HEK293T (cell line): ENCODE results near the gene UVSSA.
A peak's percentile ranks its signal among the peaks of the same experiment; 100 is the strongest.

ENCODE experiments used
- CTCF ChIA-PET: fragments of 350-600 bp; formaldehyde crosslinking; extraction: SDS; loops from one replicate; lab custom pipeline; 2021; ENCODE audit warnings: antibody characterized with exemption, inconsistent platforms; lab: Yijun Ruan, JAX
- POLR2A ChIA-PET: fragments of 350-600 bp; formaldehyde crosslinking; extraction: SDS; loops from one replicate; lab custom pipeline; 2020; ENCODE audit warnings: antibody characterized with exemption, inconsistent platforms; lab: Yijun Ruan, JAX
- DNase-seq: peaks from one replicate; pipeline ENCODE4 v3.0.0; 2012; ENCODE audit warnings: mixed read lengths; ENCODE audit errors: extremely low spot score
- ARNT ChIP-seq: fragments of 450-650 bp; IDR thresholded peaks from 2 replicates; pipeline ENCODE4 v1.6.1; 2017; ENCODE audit warnings: mild to moderate bottlenecking
- BHLHE40 ChIP-seq: fragments of 450-650 bp; IDR thresholded peaks from 2 replicates; pipeline ENCODE4 v1.6.1; 2016; ENCODE audit warnings: mild to moderate bottlenecking, moderate library complexity, borderline replicate concordance
- CTBP1 ChIP-seq: fragments of 450-650 bp; IDR thresholded peaks from 2 replicates; pipeline ENCODE4 v1.6.1; 2016; ENCODE audit warnings: borderline replicate concordance
- ELF4 ChIP-seq: fragments of 450-650 bp; IDR thresholded peaks from 2 replicates; pipeline ENCODE4 v1.6.1; 2017; ENCODE audit warnings: antibody characterized with exemption
- FOXA1 ChIP-seq: fragments of 450-650 bp; IDR thresholded peaks from 2 replicates; pipeline ENCODE4 v1.6.1; 2016; ENCODE audit warnings: mild to moderate bottlenecking
- FOXK2 ChIP-seq: fragments of 450-650 bp; IDR thresholded peaks from 2 replicates; pipeline ENCODE4 v1.6.1; 2016; ENCODE audit warnings: mild to moderate bottlenecking
- FOXM1 ChIP-seq: fragments of 450-650 bp; IDR thresholded peaks from 2 replicates; pipeline ENCODE4 v1.6.1; 2017; ENCODE audit warnings: mild to moderate bottlenecking, borderline replicate concordance
- HDGF ChIP-seq: fragments of 450-650 bp; IDR thresholded peaks from 2 replicates; pipeline ENCODE4 v1.6.1; 2017; ENCODE audit warnings: antibody characterized with exemption, borderline replicate concordance
- L3MBTL2 ChIP-seq: fragments of 450-650 bp; conservative IDR thresholded peaks from 2 replicates; pipeline ENCODE4 v1.6.1; 2016; ENCODE audit warnings: mild to moderate bottlenecking
- LEF1 ChIP-seq: fragments of 450-650 bp; IDR thresholded peaks from 2 replicates; pipeline ENCODE4 v1.6.1; 2017; ENCODE audit warnings: mild to moderate bottlenecking, borderline replicate concordance
- NFRKB ChIP-seq: fragments of 450-650 bp; IDR thresholded peaks from 2 replicates; pipeline ENCODE4 v1.6.1; 2016; ENCODE audit warnings: mild to moderate bottlenecking, moderate library complexity
- PKNOX1 ChIP-seq: fragments of 450-650 bp; IDR thresholded peaks from 2 replicates; pipeline ENCODE4 v1.6.1; 2016
- SP1 ChIP-seq: fragments of 450-650 bp; IDR thresholded peaks from 2 replicates; pipeline ENCODE4 v1.6.1; 2017
- SUZ12 ChIP-seq: fragments of 450-650 bp; IDR thresholded peaks from 2 replicates; pipeline ENCODE4 v1.6.1; 2016; ENCODE audit warnings: mild to moderate bottlenecking
- TARDBP ChIP-seq: fragments of 450-650 bp; IDR thresholded peaks from 2 replicates; pipeline ENCODE4 v1.6.1; 2016
- ZNF384 ChIP-seq: fragments of 450-650 bp; IDR thresholded peaks from 2 replicates; pipeline ENCODE4 v1.6.1; 2016

UVSSA gene, protein sequence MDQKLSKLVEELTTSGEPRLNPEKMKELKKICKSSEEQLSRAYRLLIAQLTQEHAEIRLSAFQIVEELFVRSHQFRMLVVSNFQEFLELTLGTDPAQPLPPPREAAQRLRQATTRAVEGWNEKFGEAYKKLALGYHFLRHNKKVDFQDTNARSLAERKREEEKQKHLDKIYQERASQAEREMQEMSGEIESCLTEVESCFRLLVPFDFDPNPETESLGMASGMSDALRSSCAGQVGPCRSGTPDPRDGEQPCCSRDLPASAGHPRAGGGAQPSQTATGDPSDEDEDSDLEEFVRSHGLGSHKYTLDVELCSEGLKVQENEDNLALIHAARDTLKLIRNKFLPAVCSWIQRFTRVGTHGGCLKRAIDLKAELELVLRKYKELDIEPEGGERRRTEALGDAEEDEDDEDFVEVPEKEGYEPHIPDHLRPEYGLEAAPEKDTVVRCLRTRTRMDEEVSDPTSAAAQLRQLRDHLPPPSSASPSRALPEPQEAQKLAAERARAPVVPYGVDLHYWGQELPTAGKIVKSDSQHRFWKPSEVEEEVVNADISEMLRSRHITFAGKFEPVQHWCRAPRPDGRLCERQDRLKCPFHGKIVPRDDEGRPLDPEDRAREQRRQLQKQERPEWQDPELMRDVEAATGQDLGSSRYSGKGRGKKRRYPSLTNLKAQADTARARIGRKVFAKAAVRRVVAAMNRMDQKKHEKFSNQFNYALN

GRCh38 chr4:1346781-1347409 is at the start of gene UVSSA:
Gene UVSSA (plus strand): TSS chr4:1347208. CDS start chr4:1348092, 884 bp downstream.
- ChIA-PET CTCF (interaction anchor here (0.6 to 1.3 kb wide), 3 partner anchors 19 to 216 kb away, joined by 3 to 7 read pairs (median 3); no protein-coding TSS in a partner anchor), POLR2A (interaction anchor here (0.7 to 2.5 kb wide), 11 partner anchors 14 to 334 kb away, joined by 3 to 22 read pairs (median 5); partner anchors contain the start of genes CTBP1 and MAEA)
- peak; percentile 100 for DNase-seq
- TF ChIP-seq FOXM1: 0 out of 2 replicates have a peak, but pooled peaks have one; percentile 44
- no peak for TF ChIP-seq ARNT
- TF ChIP-seq BHLHE40: no peak
- TF ChIP-seq TARDBP: no peak
- TF ChIP-seq FOXA1: no peak
- 0 out of 2 replicates have a peak, but pooled peaks have one; percentile 16 for TF ChIP-seq L3MBTL2
- TF ChIP-seq SUZ12: no peak
- peak; percentile 22; the same call in 1 of the 2 replicates for TF ChIP-seq LEF1
- no peak for TF ChIP-seq FOXK2
- TF ChIP-seq CTBP1: no peak
- TF ChIP-seq HDGF: peak; percentile 65; the same call in 1 of the 2 replicates

DNA sequence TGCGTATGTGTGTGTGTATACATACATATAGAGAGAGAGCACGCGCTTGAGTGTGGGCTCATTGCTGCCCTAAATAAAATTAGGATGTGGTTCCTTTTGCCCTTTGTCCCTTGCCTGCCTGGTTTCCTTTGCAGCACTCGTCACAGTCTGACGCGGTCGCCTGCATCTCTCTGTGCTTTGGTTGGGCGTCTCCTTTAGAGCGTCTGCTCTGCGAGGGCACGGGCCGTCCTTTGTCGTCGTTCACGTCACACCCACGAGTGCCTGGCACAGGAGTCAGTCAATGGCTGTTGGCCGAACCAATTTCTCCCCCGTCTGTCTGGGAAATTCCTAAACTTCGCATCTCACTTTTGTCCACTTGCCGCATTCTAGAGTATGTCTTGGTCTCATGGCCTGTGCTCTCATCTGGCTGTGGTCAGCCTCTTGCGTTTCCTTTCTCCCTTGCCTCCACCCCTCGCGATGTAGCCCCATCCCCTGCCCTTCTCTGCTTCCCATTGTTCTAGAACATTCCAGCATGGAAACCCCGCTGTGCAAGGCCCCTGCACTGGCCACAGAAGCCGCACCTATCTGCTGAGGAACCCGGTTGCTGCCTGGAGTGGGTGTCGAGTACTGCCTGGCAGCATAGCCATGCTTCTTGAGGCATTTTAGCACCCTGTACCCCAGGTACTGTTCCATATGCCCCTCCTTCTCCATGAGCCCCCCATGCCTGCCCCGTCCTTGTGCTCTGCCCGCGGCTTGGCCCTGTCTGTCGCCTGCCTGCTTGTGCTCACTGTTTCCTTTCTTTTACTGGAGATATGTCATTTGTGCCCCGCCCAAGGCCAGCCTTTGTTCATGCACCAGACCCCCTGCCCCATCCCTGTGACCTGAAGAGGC is 49.3 kb upstream of the UVSSA start:
- POLR2A ChIA-PET: no interaction called here
- no peak for TF ChIP-seq ARNT
- TF ChIP-seq BHLHE40: no peak
- no peak for TF ChIP-seq TARDBP
- no peak for TF ChIP-seq LEF1
- TF ChIP-seq PKNOX1: no peak
- TF ChIP-seq ELF4: no peak
- TF ChIP-seq HDGF: no peak
- TF ChIP-seq NFRKB: no peak
- TF ChIP-seq CTBP1: no peak
- no peak for TF ChIP-seq L3MBTL2
- no peak for TF ChIP-seq ZNF384
- TF ChIP-seq FOXA1: no peak
- no peak for TF ChIP-seq FOXK2
- TF ChIP-seq SP1: no peak
- no peak for TF ChIP-seq SUZ12
- no peak for TF ChIP-seq FOXM1
- DNase-seq: no peak
- CTCF ChIA-PET: no interaction called here

- CTCF ChIA-PET: no interaction called here
- POLR2A ChIA-PET: no interaction called here
- TF ChIP-seq PKNOX1 (no peak), FOXM1 (no peak), SUZ12 (no peak), SP1 (no peak), BHLHE40 (no peak), ZNF384 (no peak), ELF4 (no peak), NFRKB (no peak), TARDBP (no peak), ARNT (no peak), L3MBTL2 (no peak), FOXK2 (no peak), CTBP1 (no peak), FOXA1 (no peak), LEF1 (no peak), HDGF (no peak)
- no peak for DNase-seq
Measured at GRCh38 chr4:1298461-1298860, 48.5 kb upstream of the UVSSA start.

DNA sequence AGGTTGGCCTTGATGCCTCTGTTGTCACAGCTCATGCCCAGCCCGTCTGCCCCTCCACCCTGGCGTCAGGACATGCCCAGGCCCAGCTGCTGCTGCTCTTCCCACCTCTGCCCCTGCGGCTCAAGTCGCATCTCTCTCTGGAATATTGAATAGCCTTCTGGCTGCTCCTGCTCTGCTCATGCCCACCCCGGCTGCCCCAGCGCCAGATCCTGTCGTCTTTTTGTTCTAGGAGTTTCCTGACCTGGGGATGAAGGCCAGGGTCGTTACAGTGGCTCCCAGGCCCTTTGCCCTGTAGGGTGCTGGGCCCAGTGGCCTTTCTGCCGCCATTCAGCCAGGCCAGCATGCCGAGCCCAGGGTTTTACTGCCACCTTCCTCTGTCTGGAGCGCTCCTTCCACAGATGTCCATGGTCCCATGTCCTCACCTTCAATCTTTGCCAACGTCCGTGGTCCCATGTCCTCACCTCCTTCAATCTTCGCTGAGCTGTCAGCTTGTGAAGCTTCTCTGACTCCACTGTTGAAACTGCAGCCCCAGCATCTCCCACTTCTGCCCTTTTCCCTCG is 47.6 kb upstream of the UVSSA start:
- ChIA-PET CTCF (no interaction called here), POLR2A (interaction anchor here (1.2 kb wide), 1 partner anchor 51 kb away, joined by 3 read pairs; the partner anchor contains the start of gene CTBP1)
- TF ChIP-seq FOXA1 (no peak), HDGF (no peak), ARNT (no peak), CTBP1 (no peak), TARDBP (no peak), BHLHE40 (no peak), ZNF384 (no peak), ELF4 (no peak), NFRKB (no peak), PKNOX1 (no peak), FOXK2 (no peak)
- DNase-seq: no peak
